HG02759 (cell line): Measurements from ENCODE around the gene RPS4Y2.

ENCODE experiments used
- ATAC-seq: cut with Tn5 transposase; IDR thresholded peaks from one replicate; pipeline ENCODE4 v1.9.1; 2021; ENCODE audit warnings: mild to moderate bottlenecking, moderate library complexity; ENCODE audit not compliant: unreplicated experiment

The RPS4Y2 gene

DNA sequence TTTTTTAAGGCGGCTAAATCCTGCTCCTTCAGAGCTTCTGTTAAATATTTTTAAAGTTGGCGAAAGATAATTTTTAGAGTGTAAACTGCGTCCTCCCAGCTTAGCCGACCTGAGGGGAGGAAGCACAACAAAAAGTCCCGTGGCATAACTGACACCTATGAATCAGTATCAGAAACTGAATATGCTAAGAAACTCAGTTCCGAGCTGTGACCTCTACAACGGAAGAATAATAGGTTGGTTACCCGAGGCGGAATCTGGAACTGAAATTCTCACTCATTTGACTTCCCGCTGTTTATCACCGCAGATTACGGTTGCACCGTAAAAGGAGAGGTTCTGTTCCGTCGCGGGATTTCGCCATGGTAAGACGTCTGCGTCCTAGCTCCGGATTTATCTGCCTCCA is at the start of gene RPS4Y2:
Gene RPS4Y2, plus strand, starts transcription at position 301 of the 400 bp plus-strand sequence. Its CDS starts 56 bp downstream, at position 357.
- no peak for ATAC-seq

DNA sequence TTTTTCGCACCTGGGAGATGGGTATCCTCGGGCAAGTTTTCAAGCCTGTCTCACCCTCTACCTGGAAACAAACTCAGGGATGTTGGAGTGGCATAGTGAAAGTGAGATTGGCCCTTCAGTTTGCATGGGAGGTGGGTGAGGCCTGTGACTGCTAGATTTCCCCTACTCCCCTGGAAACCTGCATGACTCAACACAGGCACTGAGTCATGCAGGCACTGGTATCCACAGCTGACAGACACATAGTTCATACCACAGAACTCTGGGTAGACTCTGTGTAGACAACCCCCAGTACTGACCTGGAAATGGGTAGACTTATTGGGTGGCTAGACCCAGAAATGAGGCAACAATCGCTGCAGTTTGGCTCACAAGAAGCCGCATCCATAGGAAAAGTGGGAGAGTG is 41.5 kb upstream of the RPS4Y2 start:
- ATAC-seq: peak; percentile 97

DNA sequence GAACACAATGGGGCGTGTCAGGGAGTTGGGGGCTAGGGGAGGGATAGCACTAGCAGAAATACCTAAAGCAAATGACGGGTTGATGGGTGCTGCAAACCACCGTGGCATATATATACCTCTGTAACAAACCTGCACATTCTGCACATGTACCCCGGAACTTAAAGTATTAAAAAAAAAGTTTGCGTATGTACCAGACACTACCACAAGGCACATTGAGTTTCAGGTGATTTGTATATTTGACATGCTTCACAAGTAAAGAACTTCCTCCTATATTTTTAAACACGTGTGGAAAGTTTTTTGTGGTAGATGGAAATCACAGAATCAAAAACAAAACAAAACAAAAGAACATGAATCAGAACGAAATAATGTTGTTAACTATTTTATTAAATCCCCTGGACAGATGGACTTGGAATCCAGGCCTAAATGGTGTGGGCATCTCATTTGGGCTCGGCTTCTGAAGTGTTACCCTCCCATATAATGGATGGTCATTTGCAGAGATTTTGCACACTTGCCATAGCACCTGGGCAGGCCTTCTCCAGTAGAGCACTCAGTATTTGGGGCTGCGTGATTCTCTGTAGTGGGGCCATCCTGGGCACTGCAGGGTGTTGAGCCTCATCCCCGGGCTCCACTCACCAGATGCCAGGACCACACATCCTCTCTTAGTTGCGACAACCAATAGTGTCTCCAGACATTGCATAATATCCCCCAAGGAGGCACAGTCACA is 29.6 kb upstream of the RPS4Y2 start:
- ATAC-seq: peak; percentile 87

DNA sequence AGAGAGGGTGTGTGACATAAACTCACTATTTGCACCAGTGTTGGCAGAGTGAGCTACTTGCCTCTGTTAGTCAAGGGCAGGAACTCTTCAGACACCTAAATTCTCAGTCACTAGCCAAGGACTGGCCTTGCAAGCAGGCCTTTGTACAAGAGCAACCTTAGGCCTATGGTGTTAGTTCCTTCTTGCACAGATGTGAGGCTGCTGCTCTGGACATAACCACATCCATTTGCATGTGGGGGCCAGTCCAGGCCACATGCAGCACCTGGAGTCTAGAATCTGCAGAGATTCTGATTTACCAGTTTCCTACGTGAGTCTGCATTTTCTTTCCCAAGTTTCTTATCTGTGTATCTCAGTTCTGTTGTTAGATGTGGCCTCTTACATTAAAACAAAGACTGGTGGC is 20.7 kb upstream of the RPS4Y2 start:
- peak; percentile 93 for ATAC-seq

DNA sequence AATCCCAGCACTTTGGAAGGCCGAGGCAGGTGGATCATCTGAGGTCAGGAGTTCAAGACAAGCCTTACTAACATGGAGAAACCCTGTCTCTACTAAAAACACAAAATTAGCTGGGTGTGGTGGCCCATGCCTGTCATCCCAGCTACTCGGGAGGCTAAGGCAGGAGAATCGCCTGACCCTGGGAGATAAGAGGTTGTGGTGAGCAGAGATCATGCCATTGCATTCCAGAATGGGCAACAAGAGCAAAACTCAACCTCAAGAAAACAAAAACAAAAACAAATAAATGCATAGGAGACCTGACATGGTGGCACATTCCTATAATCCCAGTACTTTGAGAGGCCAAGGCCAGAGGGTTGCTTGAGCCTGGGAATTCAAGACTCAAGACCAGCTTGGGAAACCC is 16.1 kb upstream of the RPS4Y2 start:
- ATAC-seq: no peak

DNA sequence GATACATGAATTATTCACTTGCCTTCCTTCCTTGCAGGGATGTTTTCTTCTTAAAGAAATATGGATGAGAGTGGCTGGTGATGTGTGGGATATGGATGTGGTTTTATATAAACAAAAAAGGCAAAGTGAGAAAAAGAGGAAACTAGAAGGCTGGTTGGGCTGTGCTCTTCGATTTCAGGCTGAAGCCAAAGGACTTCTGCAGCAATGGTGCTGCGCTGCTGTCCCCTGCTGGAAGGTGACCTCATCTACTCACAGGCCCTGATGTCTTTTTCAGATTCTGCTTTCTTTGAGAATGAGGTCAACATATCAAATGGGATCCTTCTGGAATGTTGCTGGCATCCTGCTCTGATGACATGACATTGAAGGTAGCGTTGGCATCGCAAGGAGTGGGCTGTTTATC is 15.3 kb upstream of the RPS4Y2 start:
- ATAC-seq: peak; percentile 66

DNA sequence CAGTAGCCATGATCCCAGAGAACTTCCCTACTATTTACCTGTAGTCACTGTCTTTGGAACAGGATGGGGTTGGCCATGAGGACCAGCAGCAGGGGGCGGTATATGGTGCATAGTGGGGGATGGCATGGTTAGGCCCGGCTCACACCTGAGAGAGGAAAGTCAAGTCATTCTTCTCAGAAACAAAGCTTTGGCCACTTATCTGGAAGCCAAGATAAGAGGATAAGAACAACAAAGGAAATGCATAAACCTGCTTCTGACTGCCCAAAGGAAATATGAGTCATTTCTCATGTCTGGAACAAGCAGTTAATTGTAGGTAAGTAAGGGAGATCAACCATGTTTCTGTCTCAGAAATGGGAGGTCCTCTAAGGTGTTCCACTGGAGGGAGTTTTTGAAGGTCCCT is 10.8 kb upstream of the RPS4Y2 start:
- ATAC-seq: no peak

DNA sequence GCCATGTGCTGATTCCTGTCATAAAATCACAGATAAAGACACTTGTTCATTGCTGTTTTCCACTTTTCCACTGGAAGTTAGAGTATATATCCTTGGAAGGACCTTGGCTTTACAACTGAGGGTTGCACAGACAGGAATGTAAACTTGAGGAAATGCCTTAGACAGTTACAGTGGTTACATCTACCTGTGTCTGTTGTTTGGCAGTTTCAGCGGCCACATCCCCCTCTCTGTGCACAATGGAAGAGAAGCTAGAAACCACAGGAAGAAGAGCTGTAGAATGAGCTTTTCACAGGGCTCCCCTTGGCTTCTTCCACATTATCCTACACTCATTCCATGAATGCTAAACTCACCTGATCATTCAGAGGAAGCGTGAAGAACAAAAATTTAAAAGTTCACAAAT is 9.0 kb upstream of the RPS4Y2 start:
- no peak for ATAC-seq

DNA sequence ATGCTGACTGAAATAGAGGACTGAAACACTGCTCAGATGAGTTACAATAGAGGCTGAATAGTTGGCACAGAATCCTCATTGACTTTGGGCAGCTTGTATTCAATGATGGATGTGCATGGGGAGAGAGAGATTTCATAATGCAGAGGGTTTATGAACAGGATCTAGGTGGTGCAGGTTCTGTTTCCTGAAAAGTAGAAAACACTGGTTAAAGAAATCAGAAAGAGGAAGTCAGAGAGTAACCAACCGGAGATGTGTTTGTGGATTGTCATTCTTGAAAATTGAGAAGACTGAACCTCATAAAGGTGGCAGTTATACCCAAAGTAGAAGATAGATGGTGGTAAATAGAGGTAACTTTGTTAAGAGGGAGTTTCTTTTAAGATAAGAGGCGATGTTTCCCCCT is 8.0 kb downstream of the RPS4Y2 start:
- ATAC-seq: peak; percentile 74

DNA sequence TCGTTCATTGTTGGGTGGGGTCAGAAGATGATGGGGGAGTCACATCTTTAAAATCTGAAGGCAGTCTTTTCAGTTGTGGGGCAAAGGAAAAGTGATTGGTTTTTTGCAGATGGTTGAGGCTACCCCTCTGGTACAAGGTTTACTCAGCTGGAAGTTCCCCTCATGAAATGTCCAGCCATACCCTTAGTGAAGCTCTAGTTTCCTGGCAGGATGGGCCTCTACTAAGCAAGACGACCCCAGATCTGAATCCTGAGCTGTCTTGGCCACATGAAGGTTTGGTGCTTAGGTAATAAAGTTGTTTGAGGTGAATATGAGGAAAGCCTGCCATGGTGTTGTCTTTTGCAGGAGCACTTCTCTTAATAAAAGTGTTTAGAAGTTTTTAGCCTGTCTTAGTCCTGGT is 9.2 kb downstream of the RPS4Y2 start:
- ATAC-seq: no peak

DNA sequence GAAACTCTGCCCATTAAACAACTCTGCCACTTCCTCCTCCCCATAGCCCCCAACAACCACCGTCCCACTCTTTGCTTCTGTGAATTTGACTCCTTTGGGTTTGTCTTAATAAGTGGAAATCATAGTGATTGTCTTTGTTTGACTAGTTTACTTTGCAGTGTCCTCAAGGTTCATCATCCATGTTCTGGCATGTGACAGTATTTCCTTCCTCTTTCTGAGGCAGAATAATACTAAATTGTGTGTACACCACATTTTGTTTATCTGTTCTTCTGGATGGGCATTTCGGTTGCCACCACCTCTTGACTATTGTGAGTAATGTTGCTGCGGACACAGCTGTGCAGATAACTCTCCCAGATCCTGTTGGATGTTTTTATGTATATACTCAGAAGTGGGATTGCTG is 14.8 kb downstream of the RPS4Y2 start:
- ATAC-seq: no peak

DNA sequence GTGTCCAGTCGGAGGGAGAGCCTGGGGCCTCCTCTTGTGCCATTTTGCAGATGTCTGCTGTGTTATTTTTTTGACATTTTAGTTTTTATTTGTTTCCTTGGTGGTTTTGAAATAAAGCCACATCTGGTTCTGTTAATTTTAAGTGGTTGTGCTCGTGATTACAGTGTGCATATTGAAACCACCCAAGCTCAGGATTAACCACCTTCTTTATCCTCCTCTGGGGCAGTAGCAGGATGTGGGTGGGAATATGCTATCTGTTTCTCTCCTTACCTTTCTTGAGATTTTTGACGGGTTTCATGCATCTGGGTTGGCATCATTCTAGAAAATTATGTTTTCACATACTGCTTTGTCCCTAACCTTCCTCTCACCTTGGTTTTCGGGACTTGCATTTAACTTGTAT is 20.2 kb downstream of the RPS4Y2 start:
- no peak for ATAC-seq

DNA sequence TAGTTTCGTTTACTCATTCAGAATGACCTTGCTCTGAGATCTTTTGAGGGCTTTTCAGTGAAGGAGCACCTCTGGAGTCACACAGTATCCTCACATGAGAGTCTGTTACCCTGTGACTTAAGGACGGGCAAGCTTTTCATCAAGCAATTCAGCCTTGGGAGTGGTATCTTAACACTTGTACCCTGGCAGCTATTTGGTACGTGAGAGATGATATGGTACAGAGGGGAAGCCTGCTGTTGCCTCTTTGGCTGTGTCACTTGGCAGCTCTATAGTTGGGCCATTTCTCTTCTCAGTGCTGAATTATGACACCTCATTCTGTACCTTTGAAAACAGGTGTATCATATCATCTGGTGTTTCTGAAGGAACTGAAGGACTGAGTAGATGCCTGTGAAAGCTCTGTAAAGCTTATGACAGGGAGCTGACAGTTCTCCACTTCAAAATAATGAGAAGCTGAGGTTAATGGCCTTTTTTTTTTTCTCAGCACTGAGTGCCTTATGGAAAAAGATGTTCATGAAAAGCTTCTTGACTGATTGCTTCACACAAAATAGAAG is 24.3 kb downstream of the RPS4Y2 start:
- ATAC-seq: no peak

DNA sequence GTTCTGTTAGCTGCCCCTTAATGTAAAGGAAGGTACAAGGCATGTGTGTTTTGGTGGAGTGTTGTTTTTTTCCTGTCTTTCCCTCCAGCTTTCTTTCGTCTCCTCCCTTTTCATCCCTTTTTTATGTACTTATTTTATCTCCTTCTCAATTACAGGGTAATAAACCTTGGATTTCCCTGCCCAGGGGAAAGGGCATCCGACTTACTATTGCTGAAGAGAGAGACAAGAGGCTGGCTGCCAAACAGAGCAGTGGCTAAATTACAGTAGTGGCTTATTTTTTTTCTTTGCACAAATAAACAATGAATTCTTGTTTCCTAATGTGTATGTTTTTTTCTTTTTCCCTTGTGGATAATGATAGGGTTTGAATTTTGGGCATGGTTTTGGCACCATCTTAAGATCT is 24.9 kb downstream of the RPS4Y2 start:
- ATAC-seq: no peak

DNA sequence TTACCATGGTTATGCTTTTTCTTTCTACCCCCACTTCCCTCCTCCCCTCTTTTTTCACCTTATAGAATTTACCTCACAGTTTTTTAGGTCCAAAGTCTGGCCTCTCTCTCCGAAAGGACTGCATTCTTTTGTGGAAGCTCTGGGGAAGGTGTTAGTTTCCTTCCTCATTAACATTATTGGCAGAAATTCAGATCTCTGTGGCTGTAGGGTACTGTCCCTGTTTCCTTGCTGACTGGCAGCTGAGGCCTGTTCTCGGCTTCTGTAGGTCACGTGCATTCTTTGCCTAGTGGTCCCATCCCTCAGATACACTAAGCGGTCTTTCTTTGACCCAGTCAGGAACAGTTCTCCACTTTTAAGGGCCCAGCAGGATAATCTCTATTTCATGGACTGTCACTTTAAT is 25.5 kb downstream of the RPS4Y2 start:
- ATAC-seq: peak; percentile 49

DNA sequence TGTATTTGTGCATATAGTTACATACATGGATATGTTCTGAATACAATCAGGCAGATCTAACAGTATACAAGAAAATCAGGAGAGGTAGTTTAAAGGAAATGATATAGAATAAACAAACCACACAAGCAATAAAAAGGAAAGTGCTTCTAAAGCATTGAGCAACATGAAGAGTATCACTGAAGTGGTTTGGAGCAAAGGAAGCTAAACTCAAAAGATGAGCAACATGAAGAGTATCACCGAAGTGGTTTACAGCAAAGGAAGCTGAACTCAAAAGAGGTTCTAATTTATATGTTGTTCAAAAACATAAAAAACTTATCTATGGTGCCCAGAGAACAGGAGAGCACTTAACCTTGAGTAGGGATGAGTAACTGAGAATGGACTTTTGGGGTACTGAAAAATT is 29.1 kb downstream of the RPS4Y2 start:
- no peak for ATAC-seq

DNA sequence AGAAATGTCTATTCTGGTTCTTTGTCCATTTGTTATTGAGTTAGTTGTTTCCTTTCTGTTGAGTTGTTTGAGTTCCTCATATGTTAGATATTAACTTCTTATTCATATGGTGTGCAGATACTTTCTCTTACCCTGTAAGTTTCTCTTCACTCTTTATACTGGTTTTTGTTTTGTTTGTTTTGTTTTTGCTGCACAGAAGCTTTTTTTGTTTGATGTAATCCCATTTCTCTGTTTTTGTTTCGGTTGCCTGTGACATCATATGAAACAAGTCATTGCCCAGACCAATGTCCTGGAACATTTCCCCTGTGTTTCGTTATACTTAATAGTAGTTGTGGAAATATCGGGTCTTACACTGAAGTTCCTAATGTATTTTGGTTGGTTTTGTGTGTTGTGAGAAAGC is 31.2 kb downstream of the RPS4Y2 start:
- ATAC-seq: peak; percentile 84

DNA sequence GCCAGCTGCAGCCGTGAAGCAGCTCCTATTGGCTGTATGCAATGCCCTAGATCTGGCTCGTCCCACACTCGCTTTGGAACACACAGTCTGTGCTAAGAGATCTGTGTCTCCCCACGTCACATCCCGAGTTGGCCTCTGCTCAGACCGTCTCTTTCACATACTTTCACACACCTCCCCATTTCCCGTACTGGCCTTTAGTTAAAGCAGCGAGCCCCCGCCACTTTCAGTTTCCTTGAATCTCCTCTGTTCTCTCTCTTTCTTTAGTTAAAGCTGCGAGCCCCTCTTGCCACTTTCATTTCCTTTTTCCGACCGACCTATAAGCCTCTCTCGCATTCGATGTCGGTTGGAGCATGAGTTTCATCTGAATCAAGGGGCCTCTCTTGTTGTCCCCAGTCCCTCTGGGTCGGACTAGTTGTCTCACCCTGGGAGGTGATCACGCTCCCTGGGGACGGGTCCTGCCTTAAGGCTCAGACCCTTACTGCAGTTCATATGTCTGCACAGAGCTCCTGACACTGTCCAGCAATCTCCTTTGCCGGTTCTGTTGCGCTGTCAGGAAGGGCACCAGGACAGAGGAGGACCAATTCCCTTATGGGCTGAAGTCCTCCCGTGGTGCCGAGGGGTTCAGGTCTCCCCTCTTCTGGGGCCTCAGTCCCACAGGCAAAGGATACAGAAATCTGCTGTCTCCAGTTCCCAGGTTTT is 42.6 kb downstream of the RPS4Y2 start:
- peak; percentile 90 for ATAC-seq

DNA sequence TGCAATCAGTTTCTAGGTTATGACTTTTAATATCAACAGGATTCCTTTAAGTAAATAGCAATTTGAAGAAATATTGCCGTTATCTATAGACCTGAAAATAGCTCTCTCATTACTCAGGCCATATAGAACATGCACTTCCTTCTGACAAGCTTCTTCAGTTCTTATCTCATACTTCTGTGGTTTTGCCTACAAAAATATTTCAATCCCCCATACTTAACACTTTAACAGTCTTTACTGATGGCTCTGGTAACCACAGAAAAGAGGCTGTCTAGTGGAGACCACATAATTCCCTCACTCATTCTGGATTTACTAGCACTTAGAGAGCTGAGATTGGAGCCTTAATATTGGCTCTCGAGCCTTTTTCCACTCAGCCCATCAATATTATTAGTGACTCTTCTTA is 46.8 kb downstream of the RPS4Y2 start:
- no peak for ATAC-seq

DNA sequence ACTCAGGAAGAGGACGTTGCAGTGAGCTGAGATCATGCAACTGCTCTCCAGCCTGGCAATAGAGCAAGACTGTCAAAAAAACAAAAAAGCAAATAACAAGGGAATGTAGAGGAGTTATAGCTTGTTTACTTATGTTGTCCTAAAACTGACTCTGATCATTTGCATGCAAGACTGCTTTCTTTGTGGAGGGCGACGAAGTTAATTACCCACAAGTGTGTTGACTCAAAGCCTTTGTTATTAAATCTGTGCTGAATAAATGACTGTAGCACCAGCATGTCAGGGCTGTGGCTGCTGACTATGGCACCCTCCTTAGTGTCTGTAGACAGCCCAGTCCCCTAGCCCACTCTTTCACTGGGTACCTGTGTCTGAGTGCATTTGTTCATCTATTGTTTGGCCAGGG is 50.3 kb downstream of the RPS4Y2 start:
- ATAC-seq: no peak

DNA sequence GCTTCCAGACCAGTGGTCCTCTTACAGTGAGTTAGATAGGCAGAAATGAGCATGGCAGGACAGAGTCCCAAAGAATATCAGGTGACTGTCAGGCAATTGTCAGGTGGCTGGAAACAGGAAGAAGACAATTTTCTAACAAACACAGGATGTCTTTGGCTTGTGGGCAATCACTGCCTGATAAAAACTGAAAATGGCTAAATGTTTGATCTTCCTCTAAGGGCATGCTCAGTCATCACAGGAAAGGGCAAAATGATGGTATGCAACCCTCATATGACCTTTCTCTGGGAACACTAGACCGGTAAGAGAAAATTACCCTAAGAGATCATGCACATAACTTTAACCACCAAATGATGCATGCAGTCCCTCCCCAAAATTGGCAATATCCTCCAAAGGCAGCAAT is 57.6 kb downstream of the RPS4Y2 start:
- no peak for ATAC-seq

DNA sequence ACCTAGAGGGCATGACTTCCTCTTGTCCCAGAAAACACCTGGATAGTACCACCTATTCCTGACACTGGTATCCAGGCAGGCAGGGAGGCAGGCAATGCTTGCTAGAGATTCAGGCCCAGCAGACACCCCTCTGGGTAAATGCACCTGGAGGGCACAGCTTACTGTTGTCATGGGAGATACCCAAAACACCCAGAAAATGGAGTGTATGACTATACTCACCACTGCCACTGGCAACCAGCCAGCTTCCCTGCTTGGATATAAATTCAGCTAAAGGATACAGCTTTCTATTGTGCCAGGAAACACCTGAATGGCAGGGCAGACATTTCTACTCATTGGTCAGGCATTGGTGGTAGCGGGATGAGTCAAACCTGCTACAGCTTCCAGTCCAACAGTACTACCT is 58.9 kb downstream of the RPS4Y2 start:
- no peak for ATAC-seq
